Measurements from ENCODE around the gene SPAAR.

DNA sequence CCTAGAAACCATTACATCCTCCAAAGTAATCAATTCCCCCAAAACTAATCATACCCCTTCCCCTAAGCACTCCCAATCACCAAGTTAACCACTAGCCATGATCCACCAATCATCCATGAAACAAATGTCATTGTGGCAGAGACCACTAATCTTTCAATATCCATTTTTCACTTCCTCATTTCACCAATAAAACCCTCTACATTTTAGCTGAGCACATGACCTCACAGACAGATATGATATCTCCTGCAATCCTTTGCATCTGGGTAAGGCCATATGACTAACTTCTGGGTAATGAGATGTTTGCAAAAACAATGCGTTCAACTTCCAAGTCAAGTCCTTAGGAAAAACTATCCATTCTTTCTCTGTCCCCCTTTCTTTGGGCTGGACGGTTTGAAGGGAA is 27.9 kb downstream of the SPAAR start:
- TF ChIP-seq, protein P1, sequence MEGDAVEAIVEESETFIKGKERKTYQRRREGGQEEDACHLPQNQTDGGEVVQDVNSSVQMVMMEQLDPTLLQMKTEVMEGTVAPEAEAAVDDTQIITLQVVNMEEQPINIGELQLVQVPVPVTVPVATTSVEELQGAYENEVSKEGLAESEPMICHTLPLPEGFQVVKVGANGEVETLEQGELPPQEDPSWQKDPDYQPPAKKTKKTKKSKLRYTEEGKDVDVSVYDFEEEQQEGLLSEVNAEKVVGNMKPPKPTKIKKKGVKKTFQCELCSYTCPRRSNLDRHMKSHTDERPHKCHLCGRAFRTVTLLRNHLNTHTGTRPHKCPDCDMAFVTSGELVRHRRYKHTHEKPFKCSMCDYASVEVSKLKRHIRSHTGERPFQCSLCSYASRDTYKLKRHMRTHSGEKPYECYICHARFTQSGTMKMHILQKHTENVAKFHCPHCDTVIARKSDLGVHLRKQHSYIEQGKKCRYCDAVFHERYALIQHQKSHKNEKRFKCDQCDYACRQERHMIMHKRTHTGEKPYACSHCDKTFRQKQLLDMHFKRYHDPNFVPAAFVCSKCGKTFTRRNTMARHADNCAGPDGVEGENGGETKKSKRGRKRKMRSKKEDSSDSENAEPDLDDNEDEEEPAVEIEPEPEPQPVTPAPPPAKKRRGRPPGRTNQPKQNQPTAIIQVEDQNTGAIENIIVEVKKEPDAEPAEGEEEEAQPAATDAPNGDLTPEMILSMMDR (IDR thresholded peaks at IDR 0.05; ENCODE audit: insufficient read depth, low read depth, low read length): no peak
- TF ChIP-seq EZH2 (IDR thresholded peaks at IDR 0.05; ENCODE audit: insufficient read depth, low read length): no peak
